GM13977 (cell line): ENCODE results near the gene ITGA11.

ENCODE experiments used
- DNase-seq: peaks from one replicate; pipeline ENCODE4 v3.0.0; 2012; ENCODE audit warnings: low spot score
- CTCF ChIP-seq: IDR thresholded peaks from 2 replicates; pipeline ENCODE4 v1.5.1; 2012; ENCODE audit warnings: mild to moderate bottlenecking, control low read depth; ENCODE audit not compliant: insufficient read depth; ENCODE audit errors: extremely low read depth, missing control alignments
- in situ Hi-C: fragments of 300-500 bp; cut with MboI; formaldehyde crosslinking; loops from one replicate; pipeline ENCODE4 v1.12.0; 2022; ENCODE audit warnings: low sequenced_read_pairs, low pct_unique_long_range_greater_than_20kb, mixed read lengths, inconsistent platforms; ENCODE audit not compliant: unreplicated experiment

Gene ITGA11

DNA sequence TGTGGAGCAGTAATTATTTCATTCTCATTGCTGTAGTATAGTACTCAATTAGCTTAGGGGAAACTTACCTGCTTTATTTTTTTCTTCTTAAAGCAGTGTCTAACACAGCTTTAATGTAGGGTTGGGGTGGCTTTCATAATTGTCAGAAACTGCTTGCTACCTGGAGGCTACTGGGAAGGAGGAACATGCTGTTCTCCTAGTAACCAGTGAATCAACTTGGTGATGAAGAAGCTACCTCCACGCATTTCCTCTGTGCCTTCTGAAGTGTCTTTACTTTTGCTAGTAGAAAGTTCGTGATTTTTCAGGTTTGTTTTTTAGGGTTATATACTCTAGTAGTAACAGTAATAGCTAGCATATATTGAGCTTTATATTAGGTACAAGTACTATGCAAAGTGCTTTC lies 142.9 kb downstream of the ITGA11 start:
- no peak for DNase-seq
- TF ChIP-seq CTCF, result no peak
- in situ Hi-C loops, result no loop called here

DNA sequence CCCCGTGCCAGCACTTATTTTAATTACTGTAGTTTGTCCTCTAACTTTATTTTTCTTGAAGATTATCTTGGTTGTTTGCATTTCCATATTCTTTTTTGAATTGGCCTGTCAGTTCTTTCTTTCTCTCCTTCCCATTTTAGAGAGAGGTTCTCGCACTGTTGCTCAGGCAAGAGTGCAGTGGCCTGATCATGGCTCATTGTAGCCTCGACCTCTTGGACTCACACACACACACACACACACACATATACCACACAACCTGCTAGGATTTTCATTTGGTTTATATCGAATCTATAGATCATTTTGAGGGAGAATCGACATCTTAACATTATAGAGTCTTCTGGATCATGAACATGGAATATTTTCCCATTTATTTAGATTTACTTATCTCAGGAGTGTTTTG lies 145.7 kb downstream of the ITGA11 start:
- in situ Hi-C loops, result no loop called here
- DNase-seq, result no peak
- TF ChIP-seq CTCF, result no peak

DNA sequence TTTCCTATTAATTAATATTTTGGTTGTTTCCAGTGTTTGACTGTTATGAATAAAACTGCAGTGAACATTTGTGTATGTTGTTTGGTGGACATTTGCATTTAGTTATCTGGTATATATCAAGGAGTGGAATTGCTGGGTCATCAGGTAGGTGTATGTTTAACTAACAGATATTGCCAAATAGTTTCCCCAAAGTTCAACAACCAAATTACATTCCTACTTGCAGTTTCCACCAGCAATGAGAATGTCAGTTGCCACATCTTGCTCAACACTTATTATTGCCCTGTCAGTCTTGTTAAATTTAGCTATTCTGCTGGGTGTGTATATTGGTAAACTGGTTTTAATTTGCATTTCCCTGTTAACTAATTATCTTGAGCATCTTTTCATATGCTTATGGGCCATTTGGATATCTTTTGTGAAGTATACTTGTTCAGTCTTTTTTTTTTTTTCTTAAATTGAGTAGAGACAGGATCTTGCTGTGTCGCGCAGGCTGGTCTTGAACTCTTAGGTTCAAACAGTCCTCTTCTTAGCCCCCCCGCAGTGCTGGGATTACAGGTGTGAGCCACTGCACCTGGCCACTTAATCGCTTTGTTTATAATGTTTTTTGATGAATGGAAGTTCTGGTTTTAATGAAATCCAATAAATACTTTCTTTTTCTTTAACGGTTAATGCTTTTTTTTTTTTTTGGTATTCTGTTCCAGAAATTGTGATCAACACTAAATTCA lies 146.5 kb downstream of the ITGA11 start:
- no peak for DNase-seq
- no peak for TF ChIP-seq CTCF
- in situ Hi-C loops, result no loop called here

- no peak for TF ChIP-seq CTCF
- in situ Hi-C loops, result no loop called here
- no peak for DNase-seq
These were observed 147.2 kb downstream of the ITGA11 start for GRCh38 chr15:68284616-68285258.

DNA sequence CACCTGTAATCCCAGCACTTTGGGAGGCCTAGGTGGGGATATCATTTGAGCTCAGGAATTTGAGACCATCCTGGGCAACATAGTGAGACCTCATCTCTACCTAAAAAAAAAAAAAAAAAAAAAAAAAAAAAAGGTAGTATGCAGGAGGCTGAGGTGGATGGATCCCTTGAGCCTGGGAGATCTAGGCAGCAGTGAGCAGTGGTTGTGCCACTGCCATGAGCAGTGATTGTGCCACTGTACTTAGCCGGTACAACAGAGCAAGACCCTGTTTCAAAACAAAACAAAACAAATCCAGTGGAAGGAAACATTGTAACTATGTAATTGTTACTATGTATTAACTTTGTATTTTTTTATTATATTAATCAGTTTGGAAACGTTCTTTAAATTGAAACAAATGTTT lies 148.6 kb downstream of the ITGA11 start:
- TF ChIP-seq CTCF, result no peak
- no peak for DNase-seq
- in situ Hi-C loops, result no loop called here

GRCh38 chr15:68281008-68281407 lies 151.0 kb downstream of the ITGA11 start:
- in situ Hi-C loops, result no loop called here
- no peak for DNase-seq
- no peak for TF ChIP-seq CTCF
